Measurements from ENCODE around the gene DDX1. TPM values are rescaled to one million over a fixed set of nuclear protein-coding genes. Genes with fewer than 3 reads are reported as not detected.
"Not testable (repeated sequence)": the region's sequence is repeated elsewhere in the genome, so short reads cannot be mapped to it uniquely, and the experiment has no call there.

DDX1 gene
- total RNA-seq, 1 donor from 2014 or later = 99.7 TPM

DNA sequence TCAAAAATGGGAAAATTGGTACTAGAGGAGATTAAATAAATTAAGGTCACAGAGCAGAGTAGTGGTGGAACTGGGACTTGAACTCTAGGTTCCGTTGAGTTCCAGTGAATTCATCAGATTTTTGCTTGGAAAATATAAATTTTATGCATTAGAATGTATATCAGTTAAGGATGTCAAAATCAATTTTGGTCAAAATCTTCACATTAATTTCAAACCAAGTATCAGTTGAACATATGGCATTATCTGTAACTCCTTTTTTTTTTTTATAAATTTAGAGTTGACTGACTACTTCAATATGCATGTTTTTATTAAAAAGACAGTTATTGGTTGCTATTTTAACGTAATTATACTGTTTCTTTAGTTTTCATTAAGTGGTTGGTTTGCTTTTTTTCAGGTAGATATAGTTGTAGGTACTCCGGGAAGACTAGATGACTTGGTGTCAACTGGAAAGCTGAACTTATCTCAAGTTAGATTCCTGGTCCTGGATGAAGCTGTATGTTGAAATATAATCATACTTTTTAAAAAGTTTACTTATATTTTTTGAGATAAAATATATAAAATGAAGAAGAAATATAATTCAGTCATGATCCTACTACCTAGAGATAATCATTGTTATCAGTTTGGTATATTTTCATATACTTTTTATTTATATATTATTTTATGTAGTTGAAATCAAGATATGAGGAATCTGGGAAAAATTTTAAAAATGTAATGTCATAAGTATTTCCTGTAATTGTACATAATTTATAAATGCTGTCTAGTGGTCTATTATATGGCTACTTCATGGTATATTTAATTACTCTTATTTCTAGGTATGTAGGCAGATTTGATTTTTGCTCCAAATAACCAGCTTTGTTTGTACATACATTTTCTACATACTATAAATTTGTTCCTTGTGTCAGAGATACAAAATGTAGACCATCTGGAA is 25.4 kb downstream of the DDX1 start:
- no peak for DNase-seq

DNA sequence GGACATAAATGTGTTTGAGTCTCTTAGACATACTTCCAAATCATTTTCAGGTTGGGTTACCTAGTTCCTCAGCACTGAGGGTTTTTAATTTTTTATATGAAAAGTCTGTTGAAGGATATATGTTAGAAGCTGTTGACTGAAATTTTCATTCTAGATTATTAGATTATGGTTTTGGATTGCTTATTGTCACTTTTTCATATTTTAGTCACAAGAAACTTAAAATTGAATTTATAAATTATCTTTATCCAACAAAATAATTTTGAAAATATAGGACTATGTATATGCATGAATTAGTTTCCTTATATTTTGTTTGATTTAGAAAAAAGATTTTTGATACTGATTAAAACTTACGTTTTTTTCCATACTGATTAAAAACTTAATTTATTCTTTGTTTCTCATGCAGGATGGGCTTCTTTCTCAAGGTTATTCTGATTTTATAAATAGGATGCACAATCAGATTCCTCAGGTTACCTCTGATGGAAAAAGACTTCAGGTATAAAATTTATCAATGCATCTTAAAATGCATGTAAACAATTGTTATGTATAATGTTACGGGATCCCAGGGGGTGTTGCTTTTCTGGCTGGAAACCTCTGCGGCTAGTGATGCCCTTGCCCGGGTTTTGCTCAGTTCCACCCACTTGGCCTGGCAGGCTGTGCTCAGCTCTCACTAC is 26.2 kb downstream of the DDX1 start:
- no peak for DNase-seq

- DNase-seq = no peak
Observed at GRCh38 chr2:15618449-15618855, 26.8 kb downstream of the DDX1 start.

GRCh38 chr2:15619076-15619475 is 27.4 kb downstream of the DDX1 start:
- no peak for DNase-seq

- DNase-seq = no peak
Observed at GRCh38 chr2:15619510-15619909, 27.8 kb downstream of the DDX1 start.

- DNase-seq = no peak
Observed at GRCh38 chr2:15619938-15620337, 28.3 kb downstream of the DDX1 start.

- DNase-seq = no peak
Observed at GRCh38 chr2:15620340-15620739, 28.7 kb downstream of the DDX1 start.

GRCh38 chr2:15620857-15621471 is 29.3 kb downstream of the DDX1 start:
- DNase-seq = no peak

DNA sequence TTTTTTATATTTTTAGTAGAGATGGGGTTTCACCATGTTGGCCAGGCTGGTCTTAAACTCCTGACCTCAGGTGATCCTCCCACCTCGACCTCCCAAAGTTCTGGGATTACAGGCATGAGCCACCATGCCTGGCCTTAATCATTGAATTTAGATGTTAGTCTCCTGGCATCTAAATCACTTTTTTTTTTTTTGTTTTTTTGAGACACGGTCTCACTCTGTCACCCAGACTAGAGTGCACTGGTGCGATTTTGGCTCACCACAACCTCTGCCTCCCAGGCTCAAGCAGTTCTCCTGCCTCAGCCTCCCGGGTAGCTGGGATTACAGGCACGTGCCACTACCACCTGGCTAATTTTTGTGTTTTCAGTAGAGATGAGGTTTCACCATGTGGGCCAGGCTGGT is 29.8 kb downstream of the DDX1 start:
- DNase-seq = not testable (repeated sequence)

DNA sequence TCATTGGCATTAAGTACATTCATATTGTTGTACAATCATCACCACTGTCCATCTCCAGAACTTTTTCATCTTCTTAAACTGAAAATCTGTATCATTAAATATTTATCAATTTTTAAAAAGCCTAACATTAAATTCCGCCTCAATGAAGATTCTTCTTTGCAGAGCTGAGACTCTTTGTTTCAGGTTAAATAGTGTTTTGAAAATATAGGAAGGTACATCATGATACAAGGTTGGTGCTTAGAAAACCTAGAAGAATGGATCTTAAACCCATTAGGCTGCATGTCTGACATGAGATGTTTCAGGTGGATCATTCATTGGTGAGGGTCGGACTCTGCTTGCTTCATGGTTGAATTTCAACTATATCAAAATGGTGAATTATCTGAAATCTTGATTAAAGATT is 30.5 kb downstream of the DDX1 start:
- no peak for DNase-seq

- no peak for DNase-seq
Observed at GRCh38 chr2:15622614-15623480, 31.2 kb downstream of the DDX1 start.

DNA sequence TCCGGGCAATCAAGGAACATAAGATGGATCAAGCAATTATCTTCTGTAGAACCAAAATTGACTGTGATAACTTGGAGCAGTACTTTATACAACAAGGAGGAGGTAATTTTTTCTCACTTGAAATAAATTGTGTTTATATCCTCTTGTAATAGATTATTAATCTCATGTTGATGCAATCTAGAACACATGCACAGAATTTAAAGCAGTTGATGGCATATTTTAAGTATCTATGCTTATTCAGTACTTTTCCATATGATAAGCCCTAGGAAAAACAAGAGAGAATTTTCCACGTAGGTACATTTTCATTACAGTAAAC is 31.8 kb downstream of the DDX1 start:
- DNase-seq = no peak

GRCh38 chr2:15623898-15624541 is 32.4 kb downstream of the DDX1 start:
- DNase-seq = no peak

DNA sequence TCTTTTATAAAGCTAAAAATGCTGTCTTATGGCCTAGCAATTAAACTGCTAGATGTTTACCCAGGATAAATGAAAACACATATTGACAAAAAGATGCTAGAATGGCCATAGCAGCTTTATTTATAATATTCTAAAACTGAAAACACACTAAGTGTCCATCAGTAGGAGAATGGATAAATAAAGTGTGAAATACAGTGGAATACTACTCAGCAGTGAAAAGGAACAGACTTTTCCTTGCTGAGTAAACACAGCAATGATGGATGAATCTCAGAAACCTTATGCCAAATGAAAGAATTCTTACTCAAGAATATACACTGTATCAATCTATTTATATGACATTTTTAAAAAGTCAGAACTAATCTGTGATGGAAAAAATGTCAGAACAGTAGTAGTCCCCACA is 33.2 kb downstream of the DDX1 start:
- DNase-seq = no peak

DNA sequence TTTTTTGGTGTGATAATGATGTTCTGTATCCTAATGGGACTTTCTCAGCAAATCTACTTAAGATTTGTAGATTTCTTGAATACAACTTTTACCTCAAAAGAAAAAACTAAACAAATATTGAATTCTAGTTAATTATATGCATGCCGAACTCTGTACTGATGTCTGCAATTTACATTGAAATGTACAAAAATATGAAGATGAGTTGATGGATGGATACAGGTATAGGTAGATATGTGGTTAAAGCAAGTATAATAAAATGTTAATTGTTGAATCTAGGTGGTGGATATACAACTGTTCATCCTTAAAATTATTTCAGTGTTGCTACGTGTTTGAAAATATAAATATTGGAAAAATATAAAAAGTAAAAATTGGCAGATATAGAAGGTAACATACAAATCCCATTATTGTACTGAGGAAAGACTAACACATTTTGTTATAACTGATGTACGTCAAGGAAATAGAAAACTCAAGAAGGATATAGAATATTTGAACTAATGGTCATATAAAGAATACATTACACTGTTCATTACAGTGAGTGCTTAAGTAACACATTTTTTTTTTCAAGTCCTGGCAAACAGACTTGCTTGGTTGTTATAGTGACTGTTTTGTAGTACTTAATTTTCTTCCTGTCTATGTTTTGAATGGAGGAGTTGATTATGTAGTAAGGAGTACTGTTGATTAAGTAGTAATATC is 33.8 kb downstream of the DDX1 start:
- no peak for DNase-seq

DNA sequence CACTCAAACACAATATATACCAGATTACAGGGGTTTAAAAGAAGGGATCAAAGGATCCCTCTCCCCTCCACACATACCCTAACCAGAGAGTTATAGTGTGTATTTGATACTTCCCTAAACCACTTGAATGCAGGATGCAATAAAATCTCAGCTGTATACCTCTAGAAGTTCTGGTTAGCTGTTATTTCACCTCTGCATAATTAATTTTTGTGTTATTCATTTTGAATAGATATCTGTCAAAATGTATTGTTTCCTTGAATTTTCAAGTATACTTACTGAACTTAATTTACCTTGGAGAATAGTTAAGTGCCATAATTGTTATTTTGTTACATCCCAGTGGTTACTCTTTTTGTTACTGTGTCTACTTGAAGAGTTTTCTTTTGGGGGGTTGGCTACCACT is 34.5 kb downstream of the DDX1 start:
- DNase-seq = no peak

- no peak for DNase-seq
Observed at GRCh38 chr2:15626967-15627366, 35.3 kb downstream of the DDX1 start.

DNA sequence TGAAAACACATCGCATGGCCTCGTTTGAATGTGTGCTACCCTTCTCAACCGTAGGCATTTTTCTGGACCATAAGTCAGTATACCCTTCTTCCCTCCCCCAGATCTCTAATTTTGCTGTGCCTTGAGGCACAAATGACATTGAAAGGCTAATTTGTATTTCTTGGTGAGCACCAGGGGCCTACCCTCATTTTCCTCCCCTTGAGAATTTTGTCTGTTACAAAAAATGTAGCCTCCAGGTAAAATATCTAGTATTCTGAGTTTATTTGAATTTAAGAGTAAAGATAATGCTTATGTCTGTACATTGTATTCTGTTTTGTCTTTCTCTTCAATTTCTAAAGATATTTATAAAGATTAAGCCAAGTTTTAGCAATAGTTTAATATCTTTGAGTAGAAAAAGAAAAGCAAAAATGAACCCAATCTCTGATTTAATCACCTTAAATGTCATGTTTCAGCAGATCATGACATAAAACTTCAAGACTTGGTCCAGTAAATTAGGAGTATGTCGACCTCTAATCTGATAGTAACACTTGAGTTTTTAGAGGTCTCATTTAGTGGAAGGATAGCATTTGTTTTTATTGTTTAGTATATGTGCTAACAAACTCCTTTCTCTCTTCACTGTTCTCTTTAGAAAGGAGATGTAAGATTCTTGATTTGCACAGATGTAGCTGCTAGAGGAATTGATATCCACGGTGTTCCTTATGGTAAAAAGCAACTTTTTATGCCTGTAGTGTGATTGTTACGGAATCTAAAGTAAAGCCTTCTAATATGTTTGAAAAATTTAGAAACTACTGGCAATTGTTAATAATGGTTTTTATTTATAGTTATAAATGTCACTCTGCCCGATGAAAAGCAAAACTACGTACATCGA is 36.4 kb downstream of the DDX1 start:
- no peak for DNase-seq

- DNase-seq = no peak
Observed at GRCh38 chr2:15628899-15629855, 37.5 kb downstream of the DDX1 start.
